Measurements from ENCODE around the gene LEMD2. TPM values are rescaled to one million over a fixed set of nuclear protein-coding genes. Genes with fewer than 3 reads are reported as not detected.

The LEMD2 gene
- polyA plus RNA-seq, 2 of the 4 experiments (the other 2 are of a cell fraction) = 43.2 to 48.8 TPM

DNA sequence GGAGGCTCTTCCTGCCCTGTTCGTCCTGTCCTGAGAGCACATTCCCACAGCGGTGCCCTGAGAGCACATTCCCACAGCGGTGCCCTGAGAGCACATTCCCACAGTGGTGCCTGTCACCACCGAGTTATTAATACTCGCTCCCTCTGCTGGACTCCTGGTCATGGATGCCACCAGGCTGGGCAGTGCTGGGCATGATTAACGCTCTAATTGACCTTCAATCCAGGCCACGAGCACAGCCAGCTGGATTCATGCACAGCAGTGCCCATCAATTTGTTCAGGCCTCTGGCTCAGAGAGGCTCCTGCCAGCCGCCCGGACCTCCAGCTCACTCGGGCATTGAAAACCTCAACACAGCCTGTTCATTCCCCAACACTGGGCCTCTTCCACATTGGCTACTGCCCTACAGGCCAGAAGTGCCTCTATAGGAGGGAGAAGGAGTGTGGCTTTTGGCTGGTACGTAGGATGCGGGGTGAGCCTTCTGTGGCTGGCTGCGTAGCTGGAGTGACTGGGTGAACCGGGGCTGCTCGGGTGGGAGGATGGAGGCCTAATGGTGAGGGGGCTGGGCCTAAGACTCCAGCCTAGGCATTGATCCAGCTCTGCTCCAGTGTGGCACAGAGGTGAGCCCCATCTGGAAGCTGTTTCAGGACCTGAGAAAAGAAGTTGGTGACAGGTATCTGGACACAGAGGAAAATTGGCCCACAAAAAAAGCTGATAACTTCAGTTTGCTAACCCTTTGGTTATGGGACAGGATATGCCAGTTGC lies 51.5 kb downstream of the LEMD2 start:
- Histone ChIP-seq H3K27ac (no peak overlapping the region), H3K4me3 (no peak overlapping the region), H3K9me3 (no peaks in the 10 kb centered on the region), H3K4me1 (no peaks in the 10 kb centered on the region), H3K4me2 (no peak overlapping the region)
- 89% methylated on average over 13 of the region's 15 CpGs for WGBS (ENCODE audit: missing lambda C conversion rate)
- DNase-seq (ENCODE audit: low read depth in 1 of 2, low spot score in 1 of 2) (no peak), FAIRE-seq (no peak), ATAC-seq (no peak; a peak in 1 of 6 replicates)
- no peak for TF ChIP-seq HOXB13 (CRISPR knock-in tag; IDR thresholded peaks at IDR 0.05; ENCODE audit: low read depth)
- TF ChIP-seq HEYL (CRISPR knock-in tag; IDR thresholded peaks at IDR 0.05) = no peak
- TF ChIP-seq TFCP2L1 (CRISPR knock-in tag; IDR thresholded peaks at IDR 0.05) = no peak
- no peak for TF ChIP-seq EHMT2 (IDR thresholded peaks at IDR 0.05; ENCODE audit: low read depth)
- no peak for TF ChIP-seq CHD4 (IDR thresholded peaks at IDR 0.05; ENCODE audit: borderline replicate concordance)
- TF ChIP-seq, protein P1, sequence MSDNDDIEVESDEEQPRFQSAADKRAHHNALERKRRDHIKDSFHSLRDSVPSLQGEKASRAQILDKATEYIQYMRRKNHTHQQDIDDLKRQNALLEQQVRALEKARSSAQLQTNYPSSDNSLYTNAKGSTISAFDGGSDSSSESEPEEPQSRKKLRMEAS (IDR thresholded peaks at IDR 0.05) = no peak
- no peak for TF ChIP-seq CHD2 (IDR thresholded peaks at IDR 0.05; ENCODE audit: low read length, partially characterized antibody)
- no peak for TF ChIP-seq JUN (IDR thresholded peaks at IDR 0.05)
- no peak for TF ChIP-seq ESRRA (IDR thresholded peaks at IDR 0.05; ENCODE audit: borderline replicate concordance, low read length)
- no peak for TF ChIP-seq MAFK (IDR thresholded peaks at IDR 0.05; ENCODE audit: partially characterized antibody)
- TF ChIP-seq HMGXB4 (CRISPR knock-in tag; IDR thresholded peaks at IDR 0.05; ENCODE audit: borderline replicate concordance) = no peak
- no peak for TF ChIP-seq FOSL2 (IDR thresholded peaks at IDR 0.05)
- TF ChIP-seq FOSL2 (CRISPR knock-in tag; IDR thresholded peaks at IDR 0.05) = no peak
- no peak for TF ChIP-seq EHF (CRISPR knock-in tag; IDR thresholded peaks at IDR 0.05)
- no peak for TF ChIP-seq PBX3 (IDR thresholded peaks at IDR 0.05)
- TF ChIP-seq FOXS1 (CRISPR knock-in tag; IDR thresholded peaks at IDR 0.05) = no peak
- TF ChIP-seq ZSCAN20 (CRISPR knock-in tag; IDR thresholded peaks at IDR 0.05) = no peak
- POLR2A ChIA-PET = no interaction called here
- CTCF ChIA-PET = interaction anchor here (0.9 to 1.9 kb wide), 6 partner anchors 8 to 417 kb away, joined by 3 to 8 read pairs (median 5); partner anchors contain the start of gene UQCC2

- CTCF ChIA-PET = interaction anchor here (1.0 to 1.2 kb wide), 3 partner anchors 10 to 63 kb away, joined by 3 to 7 read pairs (median 3); no protein-coding TSS in a partner anchor
These were observed 53.7 kb downstream of the LEMD2 start for GRCh38 chr6:33735216-33735615.

More at GRCh38 chr6:33735216-33735615, 53.7 kb downstream of the LEMD2 start:
- FAIRE-seq (no peak), DNase-seq (ENCODE audit: low read depth in 1 of 2, low spot score in 1 of 2) (no peak), ATAC-seq (no peak)
- POLR2A ChIA-PET = no interaction called here
- H3K4me1 ChIP-seq = no peaks in the 10 kb centered on the region
- no peak overlapping the region for H3K4me2 ChIP-seq
- H3K27ac ChIP-seq = no peak overlapping the region
- WGBS (ENCODE audit: missing lambda C conversion rate) = 79% methylated on average over 7 of the region's 18 CpGs
- no peak for TF ChIP-seq TP53 (CRISPR knock-in tag; IDR thresholded peaks at IDR 0.05)
- TF ChIP-seq HOXB5 (CRISPR knock-in tag; IDR thresholded peaks at IDR 0.05) = no peak
- TF ChIP-seq, protein P2, sequence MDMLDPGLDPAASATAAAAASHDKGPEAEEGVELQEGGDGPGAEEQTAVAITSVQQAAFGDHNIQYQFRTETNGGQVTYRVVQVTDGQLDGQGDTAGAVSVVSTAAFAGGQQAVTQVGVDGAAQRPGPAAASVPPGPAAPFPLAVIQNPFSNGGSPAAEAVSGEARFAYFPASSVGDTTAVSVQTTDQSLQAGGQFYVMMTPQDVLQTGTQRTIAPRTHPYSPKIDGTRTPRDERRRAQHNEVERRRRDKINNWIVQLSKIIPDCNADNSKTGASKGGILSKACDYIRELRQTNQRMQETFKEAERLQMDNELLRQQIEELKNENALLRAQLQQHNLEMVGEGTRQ (IDR thresholded peaks at IDR 0.05) = no peak
- no peak for TF ChIP-seq CBX8 (IDR thresholded peaks at IDR 0.05)
- no peak for TF ChIP-seq ZC3H11A (IDR thresholded peaks at IDR 0.05)
- no peak for TF ChIP-seq HEYL (CRISPR knock-in tag; IDR thresholded peaks at IDR 0.05)
- TF ChIP-seq ZFP36 (IDR thresholded peaks at IDR 0.05; ENCODE audit: borderline replicate concordance, partially characterized antibody) = no peak
- TF ChIP-seq BCL3 (IDR thresholded peaks at IDR 0.05) = no peak
- TF ChIP-seq ZNF302 (CRISPR knock-in tag; IDR thresholded peaks at IDR 0.05) = no peak
- no peak for TF ChIP-seq CHD2 (IDR thresholded peaks at IDR 0.05; ENCODE audit: low read length, partially characterized antibody)
- TF ChIP-seq HDAC2 (IDR thresholded peaks at IDR 0.05) = no peak
- no peak for TF ChIP-seq FOXS1 (CRISPR knock-in tag; IDR thresholded peaks at IDR 0.05)
- no peak for TF ChIP-seq KDM5A (IDR thresholded peaks at IDR 0.05)
- H3K4me3 ChIP-seq = no peak overlapping the region
- H3K9me3 ChIP-seq = no peaks in the 10 kb centered on the region

Data from A549 (cell line).